A549 (cell line): Measurements from ENCODE around the gene SRMS. TPM values are rescaled to one million over a fixed set of nuclear protein-coding genes. Genes with fewer than 3 reads are reported as not detected.

Experiments
- ATAC-seq, 2 experiments: fragments of 200-7000 bp in 1 of 2; fragments of >200 bp in 1 of 2; cut with Nextera tagmentation in 1 of 2; cut with Tn5 transposase in 1 of 2; 3 replicates each; pipeline versions ENCODE4 v1.8.0 to v1.9.1; 2018 to 2020; ENCODE audit warnings: mild to moderate bottlenecking in 1 of 2, moderate library complexity in 1 of 2
- CTCF ChIA-PET: fragments of 300-600 bp; sonication (Branson Sonifier 250); formaldehyde crosslinking; extraction: SDS; loops from one replicate; lab custom pipeline; 2021; ENCODE audit warnings: antibody characterized with exemption, inconsistent platforms; lab: Yijun Ruan, JAX
- POLR2A ChIA-PET: fragments of 350-600 bp; formaldehyde crosslinking; extraction: SDS; loops from one replicate; lab custom pipeline; 2021; ENCODE audit warnings: antibody characterized with exemption, inconsistent platforms; lab: Yijun Ruan, JAX
- DNase-seq, 2 experiments: peaks; one replicate each; pipeline versions ENCODE4 v3.0.0 to v3.0.0-alpha.2; 2011 to 2016; ENCODE audit warnings: low read depth in 1 of 2, low spot score in 1 of 2
- FAIRE-seq: peaks from 2 replicates; lab custom pipeline; 2011; peaks lifted over from hg19 to GRCh38; lab: Jason Lieb, UNC
- H3K27ac ChIP-seq, 2 experiments: fragments of >200 bp; sonication (Bioruptor Twin); formaldehyde crosslinking; 3 replicates each; pipeline ENCODE4 v1.5.1; 2016 to 2017
- H3K4me1 ChIP-seq: fragments of >200 bp; sonication (Bioruptor Twin); formaldehyde crosslinking; 3 replicates; pipeline ENCODE4 v1.6.1; 2016
- H3K4me2 ChIP-seq: fragments of >200 bp; sonication (Bioruptor Twin); formaldehyde crosslinking; 3 replicates; pipeline ENCODE4 v1.6.1; 2016
- H3K4me3 ChIP-seq: fragments of >200 bp; sonication (Bioruptor Twin); formaldehyde crosslinking; 3 replicates; pipeline ENCODE4 v1.5.1; 2016
- H3K9me3 ChIP-seq: fragments of >200 bp; sonication (Bioruptor Twin); formaldehyde crosslinking; 3 replicates; pipeline ENCODE4 v1.6.1; 2016
- ATOH8 ChIP-seq: fragments of 250-450 bp; sonication (Bioruptor Pico); IDR thresholded peaks from 2 replicates; pipeline ENCODE4 v1.5.0; 2020; ENCODE audit warnings: low read depth, mild to moderate bottlenecking, moderate library complexity
- BCL3 ChIP-seq: fragments of >200 bp; sonication (Bioruptor Twin); formaldehyde crosslinking; IDR thresholded peaks from 3 replicates; pipeline ENCODE4 v1.6.1; 2016
- CBX2 ChIP-seq: fragments of 200-600 bp; sonication (generic); IDR thresholded peaks from 2 replicates; pipeline ENCODE4 v1.6.1; 2016; ENCODE audit warnings: low read depth, mild to moderate bottlenecking, borderline replicate concordance
- E2F6 ChIP-seq: IDR thresholded peaks from 2 replicates; pipeline ENCODE4 v1.6.1; 2012; ENCODE audit warnings: low read depth, borderline replicate concordance
- EP300 ChIP-seq, 2 experiments: fragments of >200 bp; sonication (Bioruptor Twin); formaldehyde crosslinking; IDR thresholded peaks; 2 replicates in 1 of 2; 3 replicates in 1 of 2; pipeline ENCODE4 v1.6.1; 2016 to 2017
- HES2 ChIP-seq: fragments of >200 bp; sonication (Bioruptor Twin); formaldehyde crosslinking; IDR thresholded peaks from 2 replicates; pipeline ENCODE4 v1.6.1; 2016
- HEYL ChIP-seq: fragments of 250-450 bp; sonication (Bioruptor Pico); IDR thresholded peaks from 2 replicates; pipeline ENCODE4 v1.8.0; 2021; ENCODE audit warnings: mild to moderate bottlenecking, moderate library complexity
- HMGXB4 ChIP-seq: fragments of 250-450 bp; sonication (Bioruptor Pico); IDR thresholded peaks from 2 replicates; pipeline ENCODE4 v1.5.0; 2021; ENCODE audit warnings: mild to moderate bottlenecking, moderate library complexity, borderline replicate concordance
- HOXA7 ChIP-seq: fragments of 250-450 bp; sonication (Bioruptor Pico); IDR thresholded peaks from 2 replicates; pipeline ENCODE4 v1.5.0; 2020; ENCODE audit warnings: mild to moderate bottlenecking, moderate library complexity
- JUNB ChIP-seq: fragments of >200 bp; sonication (Bioruptor Twin); formaldehyde crosslinking; IDR thresholded peaks from 2 replicates; pipeline ENCODE4 v1.6.1; 2016
- PHF8 ChIP-seq: fragments of 200-600 bp; sonication (generic); IDR thresholded peaks from 2 replicates; pipeline ENCODE4 v1.6.1; 2016; ENCODE audit warnings: low read depth, mild to moderate bottlenecking, antibody characterized with exemption, moderate library complexity, borderline replicate concordance
- POLR2AphosphoS2 ChIP-seq: conservative IDR thresholded peaks from 2 replicates; pipeline ENCODE4 v1.6.1; 2012; ENCODE audit warnings: low read length, improper control_type of control experiment, inconsistent platforms
- RCOR1 ChIP-seq: fragments of 150-350 bp; IDR thresholded peaks from 2 replicates; pipeline ENCODE4 v1.6.1; 2014; ENCODE audit warnings: antibody characterized with exemption, low read length, low read depth
- REST ChIP-seq: fragments of 200-600 bp; sonication (generic); IDR thresholded peaks from 2 replicates; pipeline ENCODE4 v1.6.1; 2016; ENCODE audit warnings: antibody characterized with exemption, mild to moderate bottlenecking, moderate library complexity
- RNF2 ChIP-seq: fragments of 200-600 bp; sonication (generic); IDR thresholded peaks from 2 replicates; pipeline ENCODE4 v1.6.1; 2016; ENCODE audit warnings: low read depth, mild to moderate bottlenecking, antibody characterized with exemption, moderate library complexity, borderline replicate concordance
- SREBF2 ChIP-seq: fragments of 450-650 bp; IDR thresholded peaks from 2 replicates; pipeline ENCODE4 v1.6.1; 2014; ENCODE audit warnings: mild to moderate bottlenecking, moderate library complexity
- WGBS: methylation state at CpG from one replicate; pipeline ENCODE4 v1.1.6; 2017; ENCODE audit errors: missing lambda C conversion rate; 5-methylcytosine and 5-hydroxymethylcytosine counted together
- polyA plus RNA-seq, 4 experiments: library from polyadenylated mRNA; depleted of rRNA in 3 of 4; stranded (reverse); fragments of >200 nt; fragmentation: RNase III in 1 of 4; extraction: RNeasy Plus Mini Kit Qiagen cat#74134 plus additional on column Dnase treatment in 1 of 4; gene quantifications; 2 replicates in 3 of 4; 3 replicates in 1 of 4; pipeline ENCODE4 v1.2.3, GENCODE V29; 2011 to 2017

SRMS gene
- polyA plus RNA-seq, 2 of the 4 experiments (the other 2 are of a cell fraction): not detected

- FAIRE-seq (no peak), ATAC-seq (peak; percentile 10; a peak in 4 of 6 replicates), DNase-seq (no peak)
- 80% methylated on average over 20 of the region's 39 CpGs for WGBS
- ChIA-PET POLR2A (interaction anchor here (1.1 to 2.9 kb wide), 3 partner anchors 8 to 34 kb away, joined by 3 to 15 read pairs (median 8); partner anchors contain the start of genes PPDPF and PTK6), CTCF (interaction anchor here (1.8 to 4.1 kb wide), 5 partner anchors 8 to 444 kb away, joined by 7 to 18 read pairs (median 9); partner anchors contain the start of genes PPDPF and PTK6)
- no peak overlapping the region for H3K4me3 ChIP-seq
- H3K9me3 ChIP-seq: no peaks in the 10 kb centered on the region
- H3K27ac ChIP-seq: no peak overlapping the region
- no peaks in the 10 kb centered on the region for H3K4me1 ChIP-seq
- no peak overlapping the region for H3K4me2 ChIP-seq
- TF ChIP-seq EP300 (IDR thresholded peaks at IDR 0.05): no peak
- TF ChIP-seq HES2: no peak
- TF ChIP-seq CBX2: no peak
- no peak for TF ChIP-seq JUNB
- no peak for TF ChIP-seq BCL3
- no peak; the same call in 1 of the 2 replicates for TF ChIP-seq POLR2AphosphoS2
- TF ChIP-seq PHF8: no peak
- TF ChIP-seq E2F6: no peak
- TF ChIP-seq RNF2: no peak
- TF ChIP-seq HOXA7: no peak
Measured at GRCh38 chr20:63529861-63530787, 17.4 kb downstream of the SRMS start.

- H3K9me3 ChIP-seq: no peaks in the 10 kb centered on the region
- H3K4me2 ChIP-seq: no peak overlapping the region
- no peaks in the 10 kb centered on the region for H3K4me1 ChIP-seq
- H3K27ac ChIP-seq: no peak overlapping the region
- 91% methylated on average over 15 of the region's 27 CpGs for WGBS
- ChIA-PET POLR2A (interaction anchor here (1.0 to 2.9 kb wide), 4 partner anchors 9 to 53 kb away, joined by 3 to 15 read pairs (median 6); partner anchors contain the start of genes PPDPF and PTK6), CTCF (interaction anchor here (0.7 to 4.1 kb wide), 7 partner anchors 8 to 451 kb away, joined by 3 to 18 read pairs (median 7); partner anchors contain the start of genes PPDPF and PTK6)
- TF ChIP-seq ATOH8 (CRISPR knock-in tag) (no peak), HEYL (CRISPR knock-in tag) (no peak), RCOR1 (no peak), REST (no peak), HMGXB4 (no peak), SREBF2 (no peak)
- FAIRE-seq (no peak), ATAC-seq (peak; percentile 4 to 8; a peak in 3 of 6 replicates), DNase-seq (no peak)
- no peak overlapping the region for H3K4me3 ChIP-seq
Measured at GRCh38 chr20:63529180-63529860, 18.2 kb downstream of the SRMS start.
